Measurements from ENCODE around the gene JOSD2.
"Not testable (repeated sequence)": the region's sequence is repeated elsewhere in the genome, so short reads cannot be mapped to it uniquely, and the experiment has no call there.

Gene JOSD2

GRCh38 chr19:50546527-50547221, 35.7 kb upstream of the JOSD2 start:
- DNase-seq (ENCODE audit: low spot score): no peak

- DNase-seq (ENCODE audit: low spot score): no peak
Observed at GRCh38 chr19:50542943-50543342, 32.0 kb upstream of the JOSD2 start.

GRCh38 chr19:50537769-50538230, 26.8 kb upstream of the JOSD2 start:
- DNase-seq (ENCODE audit: low spot score): peak; percentile 30

GRCh38 chr19:50537306-50537685, 26.3 kb upstream of the JOSD2 start:
- no peak for DNase-seq (ENCODE audit: low spot score)

GRCh38 chr19:50536662-50537305, 25.8 kb upstream of the JOSD2 start:
- no peak for DNase-seq (ENCODE audit: low spot score)

- DNase-seq (ENCODE audit: low spot score): no peak
Observed at GRCh38 chr19:50535672-50536187, 24.7 kb upstream of the JOSD2 start.

- DNase-seq (ENCODE audit: low spot score): no peak
Observed at GRCh38 chr19:50534478-50534877, 23.5 kb upstream of the JOSD2 start.

- DNase-seq (ENCODE audit: low spot score): no peak
Observed at GRCh38 chr19:50532952-50533351, 22.0 kb upstream of the JOSD2 start.

- DNase-seq (ENCODE audit: low spot score): no peak
Observed at GRCh38 chr19:50531171-50531612, 20.2 kb upstream of the JOSD2 start.

GRCh38 chr19:50528052-50528451, 17.1 kb upstream of the JOSD2 start:
- not testable (repeated sequence) for DNase-seq (ENCODE audit: low spot score)

GRCh38 chr19:50522881-50523280, 11.9 kb upstream of the JOSD2 start:
- DNase-seq (ENCODE audit: low spot score): no peak

- no peak for DNase-seq (ENCODE audit: low spot score)
Observed at GRCh38 chr19:50520822-50521465, 10.0 kb upstream of the JOSD2 start.

GRCh38 chr19:50519006-50519575, 8.1 kb upstream of the JOSD2 start:
- DNase-seq (ENCODE audit: low spot score): no peak

- DNase-seq (ENCODE audit: low spot score): no peak
Observed at GRCh38 chr19:50518091-50519005, 7.4 kb upstream of the JOSD2 start.

- DNase-seq (ENCODE audit: low spot score): no peak
Observed at GRCh38 chr19:50517704-50518075, 6.7 kb upstream of the JOSD2 start.

- no peak for DNase-seq (ENCODE audit: low spot score)
Observed at GRCh38 chr19:50516964-50517703, 6.1 kb upstream of the JOSD2 start.

- DNase-seq (ENCODE audit: low spot score): no peak
Observed at GRCh38 chr19:50516456-50516855, 5.5 kb upstream of the JOSD2 start.

GRCh38 chr19:50515168-50515561, 4.2 kb upstream of the JOSD2 start:
- no peak for DNase-seq (ENCODE audit: low spot score)

GRCh38 chr19:50514346-50515167, 3.6 kb upstream of the JOSD2 start:
- DNase-seq (ENCODE audit: low spot score): no peak

GRCh38 chr19:50513746-50514345, 2.9 kb upstream of the JOSD2 start, which contains the start of gene ASPDH:
ASPDH (minus strand) TSS chr19:50513913; CDS start chr19:50513823, 90 bp downstream.
- DNase-seq (ENCODE audit: low spot score): no peak
